IMR-90 (cell line): ENCODE data around the gene NFATC1. TPM values are rescaled to one million over a fixed set of nuclear protein-coding genes. Genes with fewer than 3 reads are reported as not detected.

Experiments
- ATAC-seq: fragments of 200-7000 bp; cut with Tn5 transposase; 2 replicates; pipeline ENCODE4 v1.9.1; 2020; ENCODE audit warnings: low read depth, mild to moderate bottlenecking, moderate library complexity
- BruUV-seq: library from RNA; stranded (reverse); fragments of 400-500 nt; replicated peaks from 2 replicates; lab custom pipeline; 2021; lab: Mats Ljungman, UMichigan
- CTCF ChIA-PET: fragments of 300-600 bp; formaldehyde crosslinking; extraction: SDS; loops from one replicate; lab custom pipeline; 2021; ENCODE audit warnings: antibody characterized with exemption; lab: Yijun Ruan, JAX
- POLR2A ChIA-PET: fragments of 300-600 bp; sonication (Branson Sonifier 250); formaldehyde crosslinking; loops from one replicate; lab custom pipeline; 2022; ENCODE audit warnings: antibody characterized with exemption; ENCODE audit not compliant: unreplicated experiment; lab: Charles Lee
- DNase-seq: peaks from one replicate; pipeline ENCODE4 v3.0.0; 2013
- H2AFZ ChIP-seq: replicated peaks from 2 replicates; pipeline ENCODE3; 2013; ENCODE audit warnings: low read length, mild to moderate bottlenecking; ENCODE audit not compliant: poor library complexity
- H2AK5ac ChIP-seq: 2 replicates; pipeline ENCODE4 v1.6.1; 2013; ENCODE audit warnings: low read depth, low read length, inconsistent platforms
- H2AK9ac ChIP-seq: replicated peaks from 2 replicates; pipeline ENCODE3; 2013; ENCODE audit warnings: mild to moderate bottlenecking, low read depth, low read length, moderate library complexity; ENCODE audit not compliant: poor library complexity
- H2BK120ac ChIP-seq: 2 replicates; pipeline ENCODE4 v1.6.1; 2013; ENCODE audit warnings: low read depth, low read length, inconsistent platforms
- H2BK15ac ChIP-seq: 3 replicates; pipeline ENCODE4 v1.6.1; 2013; ENCODE audit warnings: low read depth, low read length, inconsistent platforms
- H2BK20ac ChIP-seq: 2 replicates; pipeline ENCODE4 v1.6.1; 2013; ENCODE audit warnings: low read depth, mild to moderate bottlenecking, inconsistent platforms, low read length, moderate library complexity
- H2BK5ac ChIP-seq: 2 replicates; pipeline ENCODE4 v1.6.1; 2013; ENCODE audit warnings: mild to moderate bottlenecking, low read depth, low read length, inconsistent platforms; ENCODE audit not compliant: poor library complexity, severe bottlenecking
- H3K14ac ChIP-seq: replicated peaks from 2 replicates; pipeline ENCODE4 v1.6.1; 2013; ENCODE audit warnings: low read depth, low read length, inconsistent platforms
- H3K18ac ChIP-seq: 2 replicates; pipeline ENCODE4 v1.6.1; 2013; ENCODE audit warnings: low read depth, low read length, control low read depth
- H3K23ac ChIP-seq: 2 replicates; pipeline ENCODE4 v1.6.1; 2013; ENCODE audit warnings: low read depth, low read length, inconsistent platforms
- H3K27ac ChIP-seq: 2 replicates; pipeline ENCODE4 v1.5.1; 2013; ENCODE audit warnings: mild to moderate bottlenecking, control low read depth, low read length; ENCODE audit not compliant: insufficient read depth
- H3K27me3 ChIP-seq: 2 replicates; pipeline ENCODE4 v1.6.1; 2013; ENCODE audit warnings: low read length; ENCODE audit not compliant: control insufficient read depth, insufficient read depth
- H3K36me3 ChIP-seq: 2 replicates; pipeline ENCODE4 v1.6.1; 2013; ENCODE audit warnings: low read length, mixed read lengths; ENCODE audit not compliant: control insufficient read depth, insufficient read depth
- H3K4ac ChIP-seq: 2 replicates; pipeline ENCODE4 v1.6.1; 2013; ENCODE audit warnings: low read depth, low read length, inconsistent platforms
- H3K4me1 ChIP-seq: 2 replicates; pipeline ENCODE4 v1.6.1; 2013; ENCODE audit warnings: low read length, mixed read lengths; ENCODE audit not compliant: control insufficient read depth, insufficient read depth
- H3K4me2 ChIP-seq: 2 replicates; pipeline ENCODE4 v1.6.1; 2013; ENCODE audit warnings: low read depth, mild to moderate bottlenecking, control low read depth, low read length, moderate library complexity
- H3K4me3 ChIP-seq: 2 replicates; pipeline ENCODE4 v1.5.1; 2013; ENCODE audit warnings: low read depth, mild to moderate bottlenecking, control low read depth, low read length, moderate library complexity; ENCODE audit not compliant: insufficient read depth
- H3K56ac ChIP-seq: 2 replicates; pipeline ENCODE4 v1.6.1; 2013; ENCODE audit warnings: low read length, inconsistent platforms; ENCODE audit not compliant: insufficient read depth; ENCODE audit errors: extremely low read depth
- H3K79me1 ChIP-seq, 2 experiments: 2 replicates each; pipeline ENCODE4 v1.6.1; 2013; ENCODE audit warnings: low read length in 2 of 2, inconsistent platforms in 1 of 2, low read depth in 1 of 2
- H3K9ac ChIP-seq: 2 replicates; pipeline ENCODE4 v1.6.1; 2013; ENCODE audit warnings: low read depth, low read length, control low read depth
- H3K9me1 ChIP-seq: 2 replicates; pipeline ENCODE4 v1.6.1; 2013; ENCODE audit warnings: low read length, inconsistent platforms; ENCODE audit not compliant: insufficient read depth
- H3K9me3 ChIP-seq: 2 replicates; pipeline ENCODE4 v1.6.1; 2013; ENCODE audit warnings: low read length; ENCODE audit not compliant: control insufficient read depth, insufficient read depth
- H4K20me1 ChIP-seq: 2 replicates; pipeline ENCODE4 v1.6.1; 2013; ENCODE audit warnings: low read length, inconsistent platforms; ENCODE audit not compliant: insufficient read depth
- H4K5ac ChIP-seq: 2 replicates; pipeline ENCODE4 v1.6.1; 2013; ENCODE audit warnings: mild to moderate bottlenecking, low read depth, low read length, control low read depth
- H4K8ac ChIP-seq, 2 experiments: 2 replicates each; pipeline ENCODE4 v1.6.1; 2013; ENCODE audit warnings: low read depth in 2 of 2, low read length in 2 of 2, control low read depth in 1 of 2, inconsistent platforms in 1 of 2
- H4K91ac ChIP-seq: 2 replicates; pipeline ENCODE4 v1.6.1; 2013; ENCODE audit warnings: low read depth, low read length, inconsistent platforms; ENCODE audit not compliant: insufficient read depth
- BHLHE40 ChIP-seq: fragments of 150-350 bp; IDR thresholded peaks from 2 replicates; pipeline ENCODE4 v1.6.1; 2016; ENCODE audit warnings: mild to moderate bottlenecking, low read depth, low read length
- CEBPB ChIP-seq: IDR thresholded peaks from 2 replicates; pipeline ENCODE4 v1.6.1; 2012; ENCODE audit warnings: low read depth, low read length, improper control_type of control experiment
- CHD1 ChIP-seq: IDR thresholded peaks from 2 replicates; pipeline ENCODE4 v1.6.1; 2012; ENCODE audit warnings: low read depth, low read length, improper control_type of control experiment
- CTCF ChIP-seq: conservative IDR thresholded peaks from 2 replicates; pipeline ENCODE4 v1.5.1; 2012; ENCODE audit warnings: mild to moderate bottlenecking, low read depth, low read length, improper control_type of control experiment
- FOS ChIP-seq: fragments of 150-350 bp; IDR thresholded peaks from 2 replicates; pipeline ENCODE4 v1.6.1; 2016; ENCODE audit warnings: low read depth, low read length
- MXI1 ChIP-seq: IDR thresholded peaks from 2 replicates; pipeline ENCODE4 v1.6.1; 2012; ENCODE audit warnings: low read depth, mild to moderate bottlenecking, low read length, moderate library complexity, borderline replicate concordance
- NFE2L2 ChIP-seq: fragments of 150-350 bp; IDR thresholded peaks from 2 replicates; pipeline ENCODE4 v1.6.1; 2016; ENCODE audit warnings: low read depth, mild to moderate bottlenecking, low read length
- POLR2A ChIP-seq: IDR thresholded peaks from 2 replicates; pipeline ENCODE4 v1.6.1; 2012; ENCODE audit warnings: mild to moderate bottlenecking, low read depth, low read length
- RAD21 ChIP-seq: IDR thresholded peaks from 2 replicates; pipeline ENCODE4 v1.6.1; 2012; ENCODE audit warnings: low read length, improper control_type of control experiment
- RFX5 ChIP-seq: IDR thresholded peaks from 2 replicates; pipeline ENCODE4 v1.8.0; 2012; ENCODE audit warnings: low read depth, mild to moderate bottlenecking, low read length, moderate library complexity
- SMC3 ChIP-seq: fragments of 150-350 bp; IDR thresholded peaks from 2 replicates; pipeline ENCODE4 v1.6.1; 2016; ENCODE audit warnings: low read depth, mild to moderate bottlenecking, antibody characterized with exemption, low read length, moderate library complexity
- USF2 ChIP-seq: fragments of 150-350 bp; IDR thresholded peaks from 2 replicates; pipeline ENCODE4 v1.6.1; 2017; ENCODE audit warnings: mild to moderate bottlenecking, antibody characterized with exemption, low read length, low read depth
- WGBS, 2 experiments: methylation state at CpG; one replicate each; pipeline versions ENCODE4 v1.1.5 to v1.1.7; 2013; ENCODE audit warnings: missing lambda C conversion rate in 2 of 2; ENCODE audit not compliant: insufficient read length in 1 of 2; ENCODE audit errors: extremely low coverage in 2 of 2; 5-methylcytosine and 5-hydroxymethylcytosine counted together
- dilution Hi-C: fragments of 300-500 bp; cut with HindIII; formaldehyde crosslinking; loops from one replicate; pipeline ENCODE4 v1.14.3; 2018; ENCODE audit warnings: low sequenced_read_pairs; ENCODE audit not compliant: unreplicated experiment
- in situ Hi-C: fragments of 300-500 bp; cut with MboI; formaldehyde crosslinking; loops from 3 replicates; pipeline ENCODE4 v1.14.3; 2019; ENCODE audit warnings: low sequenced_read_pairs, inconsistent platforms, mixed read lengths
- intact Hi-C: fragments of 100-400 bp; cut with micrococcal nuclease; formaldehyde crosslinking; loops from 2 replicates; pipeline ENCODE4 v1.10.0; 2022
- polyA plus RNA-seq, 3 experiments: library from polyadenylated mRNA; depleted of rRNA; stranded (reverse); fragments of >200 nt; gene quantifications; 2 replicates each; pipeline ENCODE4 v1.2.3, GENCODE V29; 2012; ENCODE audit warnings: low replicate concordance in 1 of 3
- total RNA-seq: library from RNA; depleted of rRNA; stranded (reverse); fragments of >200 nt; gene quantifications from 2 replicates; pipeline ENCODE4 v1.2.3, GENCODE V29; 2012

Gene NFATC1
- total and polyA plus RNA-seq, 2 of the 4 experiments (the other 2 are of a cell fraction): 0.36 to 1.8 TPM

GRCh38 chr18:79458131-79458838, 62.6 kb downstream of the NFATC1 start (continued):
- TF ChIP-seq NFE2L2 (no peak), CEBPB (peak; percentile 50)

GRCh38 chr18:79458917-79459803, 63.4 kb downstream of the NFATC1 start:
- Histone ChIP-seq H3K9ac (no peak overlapping the region), H3K56ac (no peak overlapping the region), H3K79me1 (no peaks in the 10 kb centered on the region), H3K36me3 (peaks cover 3% of the 10 kb centered on the region; the same call in 1 of the 2 replicates), H3K18ac (no peak overlapping the region), H4K91ac (peak overlapping the region; percentile 36; the same call in 1 of the 2 replicates), H3K27ac (no peak overlapping the region), H3K27me3 (no peaks in the 10 kb centered on the region), H3K4me3 (no peak overlapping the region), H3K4ac (peak overlapping the region; percentile 45), H3K4me2 (no peak overlapping the region), H4K5ac (no peak overlapping the region), H2BK20ac (no peak overlapping the region; the same call in 1 of the 2 replicates), H2AK5ac (no peak overlapping the region), H2AFZ (peak overlapping the region; percentile 68), H3K14ac (no peak overlapping the region), H3K9me1 (no peaks in the 10 kb centered on the region; the same call in 1 of the 2 replicates), H3K9me3 (no peaks in the 10 kb centered on the region), H2AK9ac (peak overlapping the region; percentile 3), H4K8ac (peak overlapping the region in 1 of 2 experiments; percentile 40; a peak in 1 of 4 replicates), H2BK15ac (no peak overlapping the region), H3K4me1 (peaks cover 16% of the 10 kb centered on the region), H2BK120ac (peak overlapping the region; percentile 56; the same call in 1 of the 2 replicates), H4K20me1 (no peaks in the 10 kb centered on the region), H2BK5ac (no peak overlapping the region), H3K23ac (no peak overlapping the region)
- ChIA-PET POLR2A (no interaction called here), CTCF (no interaction called here)
- intact Hi-C loops (no loop called here), in situ Hi-C loops (no loop called here), dilution Hi-C loops (no loop called here)
- no peak for DNase-seq
- 90% methylated on average over 9 of the region's 40 CpGs; no CpG with 5 or more reads in 1 of the 2 experiments for WGBS, 2 experiments
- BruUV-seq: no TSS peak
- ATAC-seq: no peak; the same call in 1 of the 2 replicates
- TF ChIP-seq CTCF (no peak), FOS (no peak), POLR2A (no peak), RFX5 (no peak), RAD21 (no peak), BHLHE40 (no peak), NFE2L2 (no peak), CEBPB (no peak), MXI1 (no peak), USF2 (no peak), CHD1 (no peak), SMC3 (no peak)
